Measurements from ENCODE around the gene ACYP2. TPM values are rescaled to one million over a fixed set of nuclear protein-coding genes. Genes with fewer than 3 reads are reported as not detected.
"Not testable (repeated sequence)": the region's sequence is repeated elsewhere in the genome, so short reads cannot be mapped to it uniquely, and the experiment has no call there.

ACYP2 gene
- total RNA-seq, 1 donor from 2014 or later: 8.2 TPM

DNA sequence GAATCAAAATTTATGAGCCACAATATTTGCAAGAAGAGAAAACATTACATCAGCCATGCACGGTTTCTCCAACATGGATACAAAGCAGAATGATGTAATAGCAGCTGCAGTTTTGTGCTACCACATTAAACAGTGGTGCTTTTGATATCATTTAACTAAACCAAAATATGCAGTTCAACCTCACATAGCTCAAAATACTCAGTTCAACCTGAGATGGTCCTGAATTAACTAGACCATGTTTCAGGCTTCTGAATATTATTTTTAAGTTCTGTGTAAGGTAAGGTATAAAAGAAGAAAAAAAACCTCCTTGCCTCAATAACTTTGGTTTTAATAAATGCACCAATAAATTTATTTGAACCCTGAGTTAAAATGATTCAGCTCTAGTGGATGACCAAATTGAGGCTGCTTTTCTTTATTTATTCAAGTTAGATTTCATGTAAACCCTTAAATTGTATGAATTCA, 159.4 kb downstream of the ACYP2 start:
- no peak for DNase-seq

DNA sequence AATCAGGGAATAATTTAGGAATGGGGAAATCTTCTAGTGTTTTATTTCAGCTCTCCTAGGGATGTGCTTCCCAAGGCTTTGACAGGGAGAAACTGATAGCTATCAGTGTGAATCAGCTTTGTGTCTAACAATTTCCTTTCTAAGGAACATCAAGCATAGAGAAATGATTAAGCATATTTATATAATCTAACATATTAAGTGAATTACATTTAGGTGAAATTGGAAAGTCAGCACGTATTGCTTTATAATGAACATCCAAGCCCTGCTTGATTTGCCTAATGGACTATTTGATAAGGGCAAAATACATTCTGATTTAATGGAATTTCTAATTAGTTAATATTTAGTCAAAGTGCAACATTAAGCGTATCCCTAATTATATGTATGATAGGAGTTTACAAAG, 160.1 kb downstream of the ACYP2 start:
- DNase-seq: no peak

DNA sequence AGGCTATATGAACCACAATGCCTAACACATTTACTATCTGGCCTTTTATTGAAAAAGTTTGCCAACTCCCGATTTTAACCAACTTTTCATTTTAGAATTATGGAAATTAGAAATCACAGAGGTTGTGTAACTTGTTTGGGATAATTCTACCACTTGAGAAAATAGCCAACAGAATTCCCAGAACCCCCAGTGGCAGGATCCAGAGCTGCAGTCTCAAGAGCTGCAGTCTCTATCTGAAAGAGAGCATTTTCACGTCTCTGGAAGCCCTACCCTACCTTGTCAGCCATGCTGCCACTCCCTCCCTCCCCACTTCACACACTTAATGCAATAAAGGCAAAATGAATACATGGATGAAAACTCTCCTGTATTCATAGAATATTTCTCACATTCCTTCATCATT, 164.0 kb downstream of the ACYP2 start:
- peak; percentile 3 for DNase-seq

DNA sequence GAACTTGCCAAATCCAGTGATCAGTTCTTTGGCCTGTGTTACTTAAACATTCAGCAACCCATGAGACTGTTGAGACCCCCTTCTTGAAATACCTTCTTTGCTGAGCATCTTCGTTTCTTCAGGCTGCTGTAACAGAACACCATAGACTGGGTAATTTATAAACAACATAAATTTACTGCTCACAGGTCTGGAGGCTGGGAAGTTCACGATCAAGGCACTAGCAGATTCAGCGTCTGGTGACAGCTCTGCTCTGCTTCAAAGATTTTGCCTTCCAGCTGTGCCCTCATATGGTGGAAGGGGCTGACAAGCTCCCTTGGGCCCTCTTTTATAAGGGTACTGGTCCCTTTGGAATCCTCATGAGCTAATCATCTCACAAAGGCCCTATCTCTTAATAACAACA, 169.4 kb downstream of the ACYP2 start:
- no peak for DNase-seq

DNA sequence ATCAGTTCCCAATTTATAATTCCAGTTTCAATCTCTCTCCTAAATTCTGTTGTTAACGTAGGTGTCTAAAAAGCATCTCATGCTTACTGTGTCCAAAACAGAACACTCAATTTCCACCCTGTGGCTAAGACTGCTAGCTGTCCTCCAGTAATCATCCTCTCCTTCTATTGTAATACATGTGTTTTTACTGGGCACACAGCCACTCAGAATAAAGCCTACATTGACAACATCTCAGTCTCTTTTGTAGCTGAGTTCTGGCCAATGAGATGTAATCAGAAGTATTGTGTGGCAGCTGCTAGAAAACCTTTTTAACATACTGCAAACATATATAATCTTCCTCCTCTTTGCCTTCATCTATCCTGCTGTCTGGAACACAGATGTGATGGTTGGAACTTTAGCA, 170.0 kb downstream of the ACYP2 start:
- DNase-seq: no peak

DNA sequence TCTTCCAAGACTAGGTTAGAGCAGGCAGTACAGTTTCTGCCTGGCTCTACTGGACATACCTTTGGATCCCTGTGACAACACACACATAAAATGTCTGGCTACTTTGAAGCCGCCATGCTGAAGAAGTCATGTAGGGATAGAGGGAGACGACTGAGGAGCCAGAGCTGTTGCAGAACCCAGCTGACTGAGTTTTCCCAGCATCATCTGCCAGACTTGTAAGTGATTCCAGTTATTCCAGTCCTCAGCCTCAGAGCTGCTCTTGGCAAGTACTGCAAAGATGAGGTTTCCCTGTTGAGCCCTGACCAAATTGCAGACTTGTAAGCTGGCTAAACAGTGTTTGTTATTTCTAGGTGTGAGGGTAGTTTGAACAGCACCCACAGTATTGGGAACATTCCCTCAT, 172.1 kb downstream of the ACYP2 start:
- no peak for DNase-seq

DNA sequence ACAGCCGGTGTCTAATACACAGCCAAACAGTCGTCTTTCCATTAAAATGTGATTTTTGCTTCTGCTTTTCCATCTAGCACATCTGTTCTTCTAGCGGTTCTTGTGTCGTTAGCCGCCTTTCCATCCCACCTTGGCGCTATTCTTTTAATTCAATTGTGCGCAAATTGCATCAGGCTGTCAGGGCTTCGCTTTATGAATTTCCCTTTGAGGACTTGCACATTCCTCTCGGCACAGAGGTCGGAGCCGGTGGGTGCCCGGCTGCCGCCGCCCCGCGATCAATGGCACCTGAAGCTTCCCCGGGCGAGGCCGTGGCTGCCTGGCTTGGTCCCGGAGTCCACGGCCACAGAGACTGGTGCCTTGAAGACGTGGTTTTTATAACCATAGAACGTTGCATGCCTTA, 174.5 kb downstream of the ACYP2 start:
- DNase-seq: no peak

DNA sequence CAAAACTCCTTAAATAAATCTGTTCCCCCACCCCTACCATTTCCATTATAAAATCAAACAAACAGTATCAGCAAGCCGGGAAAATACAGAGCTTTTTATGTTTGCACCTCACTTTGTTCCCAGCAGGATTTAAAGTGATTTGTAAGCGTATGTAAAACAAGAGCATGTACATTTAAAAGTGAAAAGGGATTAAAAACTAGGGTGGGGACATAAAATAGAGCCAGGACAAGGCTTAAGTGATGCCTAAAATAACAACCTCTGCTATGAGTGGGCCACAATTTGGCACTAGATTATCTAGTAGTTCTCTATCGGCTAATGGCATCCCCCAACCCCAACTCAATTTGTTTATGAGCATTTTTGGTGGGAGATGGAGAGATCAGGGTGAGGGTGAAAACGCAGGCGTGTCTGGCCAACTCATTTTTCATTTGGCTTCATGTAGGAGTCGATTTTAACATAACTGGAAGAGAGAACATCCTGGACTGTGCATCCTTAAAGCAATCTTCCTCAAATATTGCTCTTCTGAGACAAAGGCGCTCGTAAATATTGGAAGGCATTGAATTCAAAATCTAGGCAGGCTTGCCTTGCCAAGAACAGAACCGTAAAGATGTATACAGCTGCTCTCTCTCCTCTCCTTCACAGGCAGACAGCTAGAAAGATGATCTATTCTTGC, 175.1 kb downstream of the ACYP2 start:
- DNase-seq: no peak

DNA sequence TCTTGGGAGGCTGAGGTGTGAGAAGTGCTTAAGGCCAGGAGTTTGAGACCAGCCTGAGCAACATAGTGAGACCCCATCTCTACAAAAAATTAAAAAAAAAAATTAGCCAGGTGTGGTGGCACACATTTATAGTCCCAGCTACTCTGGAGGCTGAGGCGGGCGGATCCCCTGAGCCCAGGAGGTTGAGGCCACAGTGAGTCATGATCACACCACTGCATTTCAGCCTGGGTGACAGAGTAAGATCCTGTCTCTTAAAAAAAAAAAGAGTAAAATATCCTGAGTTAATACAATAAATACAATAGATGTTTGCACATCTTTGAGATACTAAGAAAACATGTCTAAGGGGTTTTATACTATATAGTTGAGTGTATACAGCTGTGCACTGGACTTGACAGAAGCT, 179.2 kb downstream of the ACYP2 start:
- not testable (repeated sequence) for DNase-seq

DNA sequence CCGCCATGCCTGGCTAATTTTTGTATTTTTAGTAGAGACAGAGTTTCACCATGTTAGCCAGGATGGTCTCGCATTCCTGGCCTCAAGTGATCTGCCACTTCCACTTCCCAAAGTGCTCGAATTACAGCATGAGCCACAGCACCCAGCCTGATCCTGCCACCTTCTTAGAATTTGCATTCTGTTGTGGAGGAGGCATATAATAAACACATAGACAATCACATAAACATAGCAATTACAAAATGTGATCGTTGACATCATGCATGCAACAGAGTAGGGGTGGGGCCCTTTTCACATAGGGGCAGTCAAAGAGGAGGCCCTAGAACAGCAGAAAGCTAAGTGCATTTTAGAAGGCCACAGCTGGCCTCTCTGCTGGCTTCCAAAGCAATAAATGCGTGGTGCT, 180.5 kb downstream of the ACYP2 start:
- DNase-seq: no peak

DNA sequence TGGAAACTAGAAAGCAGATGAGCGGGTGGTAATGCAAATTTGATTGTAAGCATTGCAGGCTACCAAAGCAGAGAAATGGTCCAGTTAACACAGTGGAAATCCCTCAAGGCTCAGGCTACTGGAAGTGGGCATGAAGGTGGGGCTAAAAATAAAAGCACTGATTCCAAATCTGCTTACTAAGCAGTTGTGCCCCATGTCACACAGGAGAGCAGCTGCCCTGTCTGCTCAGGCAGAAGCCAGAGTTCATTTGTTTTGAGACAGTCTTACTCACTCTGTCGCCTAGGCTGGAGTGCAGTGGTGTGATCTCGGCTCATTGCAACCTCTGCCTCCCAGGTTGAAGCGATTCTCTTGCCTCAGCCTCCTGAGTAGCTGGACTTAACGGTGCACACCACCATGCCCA, 183.1 kb downstream of the ACYP2 start:
- no peak for DNase-seq

DNA sequence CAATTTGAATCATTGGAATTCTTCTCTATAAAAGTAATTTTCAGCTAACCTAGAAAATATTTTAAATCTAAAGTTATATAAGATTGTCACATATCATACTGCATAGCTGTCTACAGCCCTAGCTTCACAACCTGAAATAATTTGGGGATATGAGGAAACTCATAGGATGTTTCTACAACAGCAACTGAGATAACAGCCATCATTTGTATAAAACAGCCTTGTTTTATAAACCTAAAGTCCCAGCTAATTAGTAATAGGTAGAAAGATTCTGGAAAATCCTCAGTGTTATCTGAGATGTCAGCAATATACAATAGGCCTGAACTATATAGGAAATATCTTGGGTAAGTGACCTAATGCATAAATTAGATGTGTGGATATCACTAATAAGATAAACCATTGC, 188.2 kb downstream of the ACYP2 start:
- no peak for DNase-seq

DNA sequence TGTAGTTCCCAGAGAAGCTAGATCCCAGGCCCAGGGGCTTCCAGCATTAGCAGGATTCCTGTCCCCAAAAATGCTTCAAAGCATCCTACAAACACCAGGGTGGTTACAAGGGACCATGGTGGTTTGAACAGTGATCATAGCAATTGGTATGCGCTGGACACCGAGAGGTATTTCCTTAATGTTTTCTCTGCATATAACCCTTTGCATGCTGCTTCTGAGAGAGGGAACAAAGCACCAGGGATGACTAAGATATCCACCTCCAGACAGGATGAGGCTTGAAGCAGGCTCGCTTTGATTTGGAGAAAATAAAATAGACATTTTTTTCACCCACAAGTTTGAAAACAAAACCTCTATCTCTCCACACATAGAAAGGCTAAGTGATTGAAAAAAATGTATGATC, 191.1 kb downstream of the ACYP2 start:
- DNase-seq: peak; percentile 29

DNA sequence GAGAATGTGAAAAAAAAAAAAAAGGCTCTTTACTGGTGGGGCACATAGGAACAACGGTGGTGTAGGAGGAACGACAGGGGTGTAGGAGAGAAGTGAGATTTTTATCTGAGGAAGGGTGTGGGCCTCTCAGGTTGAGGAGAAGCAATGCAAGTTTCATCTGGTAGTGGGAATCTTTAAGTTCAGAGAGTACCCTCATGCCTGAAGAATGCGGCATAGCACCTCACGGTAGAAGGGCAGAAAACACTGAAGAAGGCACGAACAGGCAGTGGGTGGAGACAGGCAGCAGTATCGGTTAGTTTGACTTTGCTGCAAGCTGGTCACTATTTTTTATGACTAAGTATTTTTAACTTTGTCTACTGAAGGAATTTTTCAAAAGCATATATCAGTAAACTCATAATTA, 192.8 kb downstream of the ACYP2 start:
- DNase-seq: no peak

DNA sequence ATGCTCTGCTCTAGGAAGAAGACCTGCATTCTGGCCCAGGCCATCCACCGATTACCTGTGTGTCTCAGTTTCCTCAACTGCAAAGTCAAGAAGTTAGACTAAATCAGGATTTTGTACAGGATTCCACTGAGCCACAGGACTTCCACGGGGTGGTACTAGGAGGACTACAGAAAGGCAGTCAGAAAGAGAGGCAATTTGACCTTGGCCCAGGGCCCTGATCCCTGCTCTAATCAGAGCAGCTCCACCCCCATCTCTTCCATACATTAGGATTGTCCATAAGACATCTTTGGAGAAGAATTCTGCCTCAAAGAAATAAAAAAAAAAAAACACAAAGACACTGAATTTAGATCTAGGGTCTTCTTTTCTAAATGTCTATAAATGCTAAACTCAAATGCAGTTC, 193.4 kb downstream of the ACYP2 start:
- no peak for DNase-seq

DNA sequence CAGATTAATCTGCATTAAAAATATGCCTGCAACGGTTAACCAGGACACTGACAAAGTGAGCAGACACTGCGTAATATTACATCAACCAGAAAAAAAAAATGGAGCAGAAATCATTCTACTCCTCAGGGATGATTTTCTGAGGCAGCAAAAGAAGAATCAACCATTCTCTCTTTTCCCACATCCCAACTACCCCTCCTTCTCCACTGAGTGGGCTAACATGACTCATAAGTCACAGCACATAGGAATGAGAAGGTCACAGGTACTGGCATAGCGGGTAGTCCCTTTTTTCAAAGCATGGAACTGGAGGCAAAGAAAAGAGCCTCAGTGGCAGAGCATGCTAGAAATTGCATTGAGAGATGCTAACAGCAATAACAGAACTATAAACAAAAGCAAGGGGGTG, 194.9 kb downstream of the ACYP2 start:
- DNase-seq: peak; percentile 23

DNA sequence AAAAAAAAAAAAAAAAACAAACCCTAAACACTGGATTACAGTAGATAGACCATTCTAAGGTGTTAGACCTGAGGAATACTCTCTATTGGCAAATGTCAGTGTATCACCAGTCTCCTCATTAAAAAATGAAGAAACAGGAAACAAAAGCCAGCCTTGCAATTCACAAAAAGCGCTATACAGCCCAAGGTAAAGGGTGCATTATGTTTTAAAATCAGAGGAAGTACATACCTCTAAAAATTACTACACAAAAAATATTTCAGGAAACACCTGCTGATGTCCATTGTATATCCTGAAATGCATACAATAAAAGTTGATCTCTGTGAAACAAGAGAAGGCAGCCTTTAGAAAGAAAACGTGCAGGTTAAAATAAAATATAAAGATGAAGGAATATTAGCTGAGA, 195.5 kb downstream of the ACYP2 start:
- DNase-seq: peak; percentile 47

DNA sequence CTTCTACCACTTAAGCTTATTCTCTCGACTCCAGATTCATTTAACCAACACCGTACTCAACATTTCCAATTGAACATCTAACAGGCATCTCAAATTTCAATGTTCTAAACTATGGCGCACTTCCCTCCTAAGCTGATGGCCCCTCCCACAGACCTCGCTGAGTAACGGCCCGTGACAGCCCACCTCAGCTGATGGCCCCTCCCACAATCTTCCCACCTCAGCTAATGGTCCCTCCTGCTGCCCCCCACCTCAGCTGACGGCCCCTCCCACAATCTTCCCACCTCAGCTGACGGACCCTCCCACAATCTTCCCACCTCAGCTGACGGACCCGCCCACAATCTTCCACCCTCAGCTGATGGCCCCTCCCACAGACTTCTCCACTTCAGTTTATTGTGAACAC, 197.7 kb downstream of the ACYP2 start:
- DNase-seq: no peak

DNA sequence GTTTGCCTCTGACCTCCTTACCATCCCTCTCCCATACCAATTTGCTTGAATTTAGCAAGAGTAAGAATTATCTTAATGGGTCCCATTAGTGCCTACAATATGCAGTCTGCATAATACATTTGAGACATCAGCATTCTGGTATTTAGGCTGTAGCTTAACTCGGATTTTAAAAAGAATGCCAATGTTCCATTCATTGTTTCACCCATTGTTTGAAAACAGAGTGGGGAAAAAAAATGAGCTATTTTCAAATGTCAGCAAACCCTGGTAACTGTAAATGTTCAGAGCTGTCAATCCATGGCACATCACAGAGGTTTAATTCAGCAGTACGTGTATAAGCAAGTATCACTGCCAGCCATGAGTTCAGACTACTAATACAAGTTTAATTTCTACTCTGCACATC, 202.6 kb downstream of the ACYP2 start:
- no peak for DNase-seq

DNA sequence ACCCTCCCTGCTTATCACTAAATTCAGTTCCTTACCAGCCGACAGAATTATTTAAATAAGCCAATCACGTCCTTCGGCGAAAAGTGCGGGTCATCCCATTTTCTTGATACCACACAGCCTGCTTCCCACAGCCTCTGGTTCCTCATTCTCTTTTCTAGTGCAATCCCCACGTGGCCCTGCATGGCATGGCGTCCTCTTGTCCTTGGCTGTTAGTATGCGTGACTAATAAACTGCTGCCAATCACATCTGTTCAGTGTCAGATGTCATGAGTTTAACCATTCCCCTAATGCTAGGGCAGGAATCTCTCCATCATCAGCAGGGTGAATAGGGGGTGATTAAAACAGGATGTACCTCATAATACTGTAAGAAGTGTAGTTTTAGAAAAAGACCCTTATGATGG, 203.4 kb downstream of the ACYP2 start:
- DNase-seq: no peak

DNA sequence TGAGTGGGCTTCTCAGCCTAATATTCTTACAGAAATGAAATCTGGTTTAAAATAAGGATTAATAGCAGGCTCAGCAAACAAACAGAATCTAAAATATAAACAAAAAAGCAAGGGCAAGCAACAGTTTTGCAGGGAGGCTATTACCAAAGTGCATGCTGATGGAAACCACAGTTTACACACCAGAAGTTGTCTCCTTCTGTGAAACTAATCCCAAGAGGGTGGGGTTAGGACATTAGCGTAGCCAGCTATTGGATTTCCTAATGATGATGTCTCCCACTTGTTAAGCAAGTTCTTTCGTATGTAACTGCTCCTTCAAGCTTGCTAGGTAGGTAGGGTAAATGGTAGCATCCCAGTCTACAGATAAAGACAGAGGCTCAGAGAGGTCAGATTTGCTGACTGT, 205.6 kb downstream of the ACYP2 start:
- DNase-seq: no peak

DNA sequence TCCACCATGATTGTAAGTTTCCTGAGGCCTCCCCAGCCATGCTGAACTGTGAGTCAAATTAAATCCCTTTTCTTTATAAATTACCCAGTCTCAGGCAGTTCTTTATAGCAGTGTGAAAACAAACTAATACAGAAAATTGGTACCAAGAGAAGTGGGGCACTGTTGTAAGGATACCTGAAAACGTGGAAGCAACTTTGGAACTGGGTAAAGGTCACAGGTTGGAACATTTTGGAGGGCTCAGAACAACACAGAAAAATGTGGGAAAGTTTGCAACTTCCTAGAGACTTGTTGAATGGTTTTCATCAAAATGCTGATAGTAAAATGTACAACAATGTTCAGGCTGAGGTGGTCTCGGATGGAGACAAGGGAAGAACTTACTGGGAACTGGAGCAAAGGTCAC, 209.1 kb downstream of the ACYP2 start:
- not testable (repeated sequence) for DNase-seq

DNA sequence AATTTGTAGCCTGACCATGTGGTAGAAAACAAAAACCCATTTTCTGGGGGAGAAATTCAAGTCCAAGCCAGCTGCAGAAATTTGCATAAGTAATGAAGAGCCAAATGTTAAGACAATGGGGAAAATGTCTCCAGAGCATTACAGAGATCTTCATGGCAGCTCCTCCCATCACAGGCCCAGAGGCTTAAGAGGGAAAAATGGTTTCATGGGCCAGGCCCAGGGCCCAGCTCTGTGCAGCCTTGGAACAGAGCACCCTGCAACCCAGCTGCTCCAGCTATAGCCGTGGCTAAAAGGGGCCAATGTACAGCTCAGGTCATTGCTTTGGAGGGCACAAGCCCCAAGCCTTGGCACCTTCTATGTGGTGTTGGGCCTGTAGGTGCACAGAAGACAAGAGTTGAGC, 209.7 kb downstream of the ACYP2 start:
- DNase-seq: no peak

DNA sequence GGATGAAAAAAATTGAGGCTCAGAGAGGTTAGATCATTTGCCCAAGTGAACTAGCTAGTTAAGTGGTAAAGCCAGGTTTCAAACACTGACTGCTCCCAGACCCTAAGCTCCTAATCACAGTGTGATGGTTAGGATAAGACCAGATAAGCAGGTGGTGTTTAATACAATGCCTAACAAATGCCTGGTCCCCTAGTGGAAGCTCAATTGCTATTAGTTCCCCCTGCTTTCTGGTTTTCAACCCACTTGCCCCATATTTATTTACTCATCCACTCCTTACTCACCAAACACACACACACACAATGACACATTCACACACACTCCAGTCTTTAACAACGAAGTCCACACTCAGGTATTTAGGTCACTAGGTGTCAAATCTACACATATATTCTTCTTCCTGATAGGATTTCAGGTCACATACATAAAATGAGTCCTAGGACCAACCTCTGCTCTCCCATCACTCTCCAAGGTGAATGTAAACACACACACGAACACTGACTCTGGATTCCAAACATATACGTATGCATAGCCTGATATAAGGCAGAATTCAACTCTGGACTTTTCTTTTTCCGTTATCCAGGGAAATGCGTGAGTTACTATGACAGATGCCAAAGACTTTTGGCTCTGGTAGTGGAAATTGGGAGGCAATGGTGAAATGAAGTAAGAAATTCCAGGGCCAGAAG, 214.2 kb downstream of the ACYP2 start:
- peak; percentile 70 for DNase-seq
